Muscle of leg (tissue), 11 donors: Measurements from ENCODE around the gene PARD3. TPM values are rescaled to one million over a fixed set of nuclear protein-coding genes. Genes with fewer than 3 reads are reported as not detected.
A peak's percentile ranks its signal among the peaks of the same experiment; 100 is the strongest.

Experiments used
- DNase-seq: peaks from one replicate; pipeline ENCODE4 v3.0.0; 2013
- H3K27ac ChIP-seq: one replicate; pipeline ENCODE4 v1.5.1; 2013; ENCODE audit warnings: mild to moderate bottlenecking, low read length, control low read depth
- H3K27me3 ChIP-seq: one replicate; pipeline ENCODE4 v1.6.1; 2013; ENCODE audit warnings: low read length; ENCODE audit not compliant: control insufficient read depth, insufficient read depth
- H3K36me3 ChIP-seq: one replicate; pipeline ENCODE4 v1.6.1; 2013; ENCODE audit warnings: low read length; ENCODE audit not compliant: control insufficient read depth, insufficient read depth
- H3K4me1 ChIP-seq: one replicate; pipeline ENCODE4 v1.6.1; 2013; ENCODE audit warnings: low read length; ENCODE audit not compliant: control insufficient read depth, insufficient read depth
- H3K4me3 ChIP-seq: one replicate; pipeline ENCODE4 v1.5.1; 2013; ENCODE audit warnings: low read length, control low read depth
- H3K9me3 ChIP-seq: replicated peaks from 2 replicates; pipeline ENCODE4 v1.6.1; 2013; ENCODE audit warnings: low read depth, low read length; ENCODE audit not compliant: control insufficient read depth
- WGBS: methylation state at CpG from one replicate; pipeline ENCODE4 v1.1.5; 2013; ENCODE audit warnings: missing lambda C conversion rate; ENCODE audit not compliant: insufficient coverage; 5-methylcytosine and 5-hydroxymethylcytosine counted together
- polyA plus RNA-seq, 8 donors: library from polyadenylated mRNA; unstranded; fragments of 120-200 nt; gene quantifications; one replicate each; pipeline versions ENCODE4 v1.2.1 to v1.2.3, GENCODE V29; 2013; ENCODE audit warnings: inconsistent platforms in 1 of 8, low replicate concordance in 1 of 8; ENCODE audit not compliant: insufficient read length in 8 of 8, insufficient read depth in 1 of 8
- total RNA-seq: library from RNA; stranded (reverse); fragments of 120-200 nt; gene quantifications from one replicate; pipeline ENCODE4 v1.2.4, GENCODE V29; 2013

PARD3 gene
- total and polyA plus RNA-seq, 9 donors = 32.4 to 59.0 (median 41.9) TPM

GRCh38 chr10:34244756-34245484 lies 570.2 kb downstream of the PARD3 start:
- no peaks in the 10 kb centered on the region for H3K9me3 ChIP-seq
- no peak overlapping the region for H3K4me3 ChIP-seq
- 89% methylated on average over 7 of the region's 9 CpGs for WGBS

DNA sequence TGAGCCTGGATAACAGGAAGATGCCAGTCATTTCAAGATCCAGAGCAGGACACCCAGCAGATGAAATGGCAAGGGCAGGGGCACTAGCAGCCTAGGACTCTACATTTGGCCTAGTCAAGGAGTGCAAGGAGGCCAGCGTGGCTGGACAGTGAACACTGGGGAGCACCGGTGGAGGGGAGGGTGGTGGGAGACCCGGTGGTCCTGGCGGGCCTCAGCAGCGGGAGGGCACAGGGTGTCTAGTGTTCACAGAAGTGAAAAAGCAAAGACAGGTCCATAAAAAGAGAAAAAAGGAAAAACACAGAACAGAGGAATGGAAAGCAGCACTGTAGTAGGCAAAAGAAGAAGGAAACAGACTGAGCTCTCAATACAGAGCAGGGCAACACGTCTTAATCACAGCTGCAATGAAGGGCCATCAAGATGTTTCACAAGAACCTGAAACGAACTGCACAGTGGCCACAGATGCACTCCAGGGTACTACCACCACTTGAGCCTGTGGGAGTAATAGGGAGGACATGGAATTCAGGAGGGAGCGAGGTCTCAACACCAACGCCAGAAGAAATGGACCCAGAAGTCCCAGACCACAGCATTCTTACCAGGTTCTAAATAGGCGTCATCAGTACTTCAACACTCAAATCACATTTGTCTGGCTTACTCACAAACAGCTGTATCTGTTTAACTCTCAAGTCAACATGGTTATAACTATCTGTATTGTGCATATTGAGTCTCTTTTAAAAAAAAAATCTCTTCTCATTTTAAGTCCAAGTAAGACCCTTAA lies 573.7 kb downstream of the PARD3 start:
- Histone ChIP-seq H3K27me3 (no peaks in the 10 kb centered on the region), H3K4me3 (no peak overlapping the region), H3K4me1 (peaks cover 2% of the 10 kb centered on the region), H3K36me3 (peaks cover under 1% of the 10 kb centered on the region), H3K9me3 (no peaks in the 10 kb centered on the region), H3K27ac (no peak overlapping the region)
- DNase-seq = no peak
- WGBS = 88% methylated on average over 6 of the region's 10 CpGs

More at GRCh38 chr10:34244756-34245484, 570.2 kb downstream of the PARD3 start:
- Histone ChIP-seq H3K36me3 (peaks cover 2% of the 10 kb centered on the region), H3K27me3 (no peaks in the 10 kb centered on the region), H3K27ac (no peak overlapping the region), H3K4me1 (peaks cover 2% of the 10 kb centered on the region)
- DNase-seq = no peak

- WGBS = 83% methylated on average over 5 of the region's 7 CpGs
- H3K4me1 ChIP-seq = peaks cover 2% of the 10 kb centered on the region
Observed at GRCh38 chr10:34240039-34240438, 575.1 kb downstream of the PARD3 start.

GRCh38 chr10:34237898-34238455 lies 577.1 kb downstream of the PARD3 start:
- H3K27ac ChIP-seq = peak overlapping the region; percentile 37
- no CpG with 5 or more reads among the region's 1 CpG for WGBS
- no peaks in the 10 kb centered on the region for H3K9me3 ChIP-seq
- H3K36me3 ChIP-seq = no peaks in the 10 kb centered on the region
- peaks cover 2% of the 10 kb centered on the region for H3K4me1 ChIP-seq
- H3K4me3 ChIP-seq = no peak overlapping the region
- no peaks in the 10 kb centered on the region for H3K27me3 ChIP-seq
- DNase-seq = no peak

More at GRCh38 chr10:34240039-34240438, 575.1 kb downstream of the PARD3 start:
- DNase-seq = no peak
- H3K4me3 ChIP-seq = no peak overlapping the region
- no peaks in the 10 kb centered on the region for H3K27me3 ChIP-seq
- no peaks in the 10 kb centered on the region for H3K36me3 ChIP-seq
- H3K9me3 ChIP-seq = no peaks in the 10 kb centered on the region
- no peak overlapping the region for H3K27ac ChIP-seq

- Histone ChIP-seq H3K36me3 (no peaks in the 10 kb centered on the region), H3K4me3 (no peak overlapping the region), H3K27ac (no peak overlapping the region), H3K27me3 (no peaks in the 10 kb centered on the region), H3K4me1 (peaks cover 2% of the 10 kb centered on the region), H3K9me3 (no peaks in the 10 kb centered on the region)
- WGBS = no CpG with 5 or more reads among the region's 4 CpGs
- peak; percentile 32 for DNase-seq
Observed at GRCh38 chr10:34236931-34237330, 578.2 kb downstream of the PARD3 start.

GRCh38 chr10:34235164-34235832 lies 579.8 kb downstream of the PARD3 start:
- Histone ChIP-seq H3K9me3 (no peaks in the 10 kb centered on the region), H3K27me3 (no peaks in the 10 kb centered on the region), H3K4me1 (no peaks in the 10 kb centered on the region), H3K36me3 (no peaks in the 10 kb centered on the region), H3K4me3 (no peak overlapping the region), H3K27ac (no peak overlapping the region)
- no peak for DNase-seq
- 50% methylated on average over 1 of the region's 7 CpGs for WGBS

DNA sequence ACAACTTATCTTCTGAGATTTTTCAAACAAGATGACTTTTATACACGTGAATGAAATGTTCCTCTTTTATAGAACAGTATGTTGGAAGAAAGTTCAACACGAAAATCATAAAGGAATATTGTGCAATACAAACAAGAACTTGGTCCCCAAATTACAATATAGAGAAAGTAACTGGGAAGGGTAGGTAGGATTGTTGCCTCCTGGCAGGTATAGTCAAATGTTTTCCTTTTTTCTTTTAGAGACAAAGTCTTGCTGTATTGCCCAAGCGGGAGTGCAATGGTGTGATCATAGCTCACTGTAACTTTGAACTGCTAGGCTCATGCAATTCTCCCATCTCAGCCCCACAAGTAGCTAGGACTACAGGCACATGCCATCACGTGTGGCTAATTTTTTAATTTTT lies 582.6 kb downstream of the PARD3 start:
- no peaks in the 10 kb centered on the region for H3K27me3 ChIP-seq
- H3K4me1 ChIP-seq = no peaks in the 10 kb centered on the region
- WGBS = 100% methylated on average over 1 of the region's 4 CpGs
- H3K9me3 ChIP-seq = no peaks in the 10 kb centered on the region
- H3K4me3 ChIP-seq = no peak overlapping the region
- H3K36me3 ChIP-seq = no peaks in the 10 kb centered on the region
- no peak for DNase-seq
- H3K27ac ChIP-seq = no peak overlapping the region

- Histone ChIP-seq H3K27ac (no peak overlapping the region), H3K4me3 (no peak overlapping the region), H3K4me1 (no peaks in the 10 kb centered on the region), H3K9me3 (no peaks in the 10 kb centered on the region), H3K27me3 (no peaks in the 10 kb centered on the region), H3K36me3 (no peaks in the 10 kb centered on the region)
- 49% methylated on average over 5 of the region's 11 CpGs for WGBS
- peak; percentile 61 for DNase-seq
Observed at GRCh38 chr10:34231441-34232180, 583.5 kb downstream of the PARD3 start.

DNA sequence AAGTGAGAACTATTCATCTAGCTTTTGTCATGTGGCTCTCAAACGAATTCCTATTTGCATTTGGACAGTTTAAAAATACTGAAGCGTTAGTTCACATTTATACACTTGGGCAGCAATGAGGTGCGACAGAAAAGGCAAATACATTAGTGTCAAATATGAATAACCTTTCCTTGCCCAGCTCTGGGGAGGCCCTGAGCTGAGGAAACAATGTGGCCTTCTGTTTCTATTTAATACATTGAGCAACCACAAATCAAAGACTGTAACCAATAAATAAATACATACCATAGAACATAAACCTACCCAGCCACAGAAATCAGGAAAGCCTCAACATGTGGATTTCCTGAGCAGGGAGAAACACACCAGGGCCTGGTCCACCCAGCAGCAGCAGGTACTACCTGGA lies 585.2 kb downstream of the PARD3 start:
- H3K36me3 ChIP-seq = no peaks in the 10 kb centered on the region
- WGBS = no CpG with 5 or more reads among the region's 3 CpGs
- H3K27me3 ChIP-seq = no peaks in the 10 kb centered on the region
- H3K27ac ChIP-seq = no peak overlapping the region
- H3K4me3 ChIP-seq = no peak overlapping the region
- H3K9me3 ChIP-seq = no peaks in the 10 kb centered on the region
- H3K4me1 ChIP-seq = no peaks in the 10 kb centered on the region
- no peak for DNase-seq
